ENCODE results near the gene EFCAB10. TPM values are rescaled to one million over a fixed set of nuclear protein-coding genes. Genes with fewer than 3 reads are reported as not detected.

Gene EFCAB10
- 0.11 TPM in 1 of 2 replicates, not detected in the other for total RNA-seq

GRCh38 chr7:105581066-105581811, at the start of gene EFCAB10:
Gene EFCAB10, minus strand, starts transcription at chr7:105581493. Its CDS starts 30 bp downstream, at chr7:105581463.

GRCh38 chr7:105531792-105532671, 49.3 kb downstream of the EFCAB10 start, which contains the start of gene RINT1:
Gene RINT1, plus strand, starts transcription at chr7:105532201. Its CDS starts 115 bp downstream, at chr7:105532316.

GRCh38 chr7:105521717-105522463, 59.4 kb downstream of the EFCAB10 start, which contains the start of gene PUS7:
Gene PUS7, minus strand, starts transcription at chr7:105522271. Its CDS starts 13,759 bp downstream, at chr7:105508512.

Other genes starting within 250 kb of the EFCAB10 start
- 69.6 and 79.3 TPM in 2 replicates for gene SRPK2, start 192.6 kb downstream of the EFCAB10 start, total RNA-seq
- 17.3 and 19.5 TPM in 2 replicates for gene PUS7, start 59.2 kb downstream of the EFCAB10 start, total RNA-seq
- gene RINT1, start 49.3 kb downstream of the EFCAB10 start, total RNA-seq: 23.4 and 27.5 TPM in 2 replicates